IMR-90 (cell line): ENCODE data around the gene PANK3. TPM values are rescaled to one million over a fixed set of nuclear protein-coding genes. Genes with fewer than 3 reads are reported as not detected.
"Not testable (repeated sequence)": the region's sequence is repeated elsewhere in the genome, so short reads cannot be mapped to it uniquely, and the experiment has no call there.

Experiments
- ATAC-seq: fragments of 200-7000 bp; cut with Tn5 transposase; 2 replicates; pipeline ENCODE4 v1.9.1; 2020; ENCODE audit warnings: low read depth, mild to moderate bottlenecking, moderate library complexity
- BruUV-seq: library from RNA; stranded (reverse); fragments of 400-500 nt; replicated peaks from 2 replicates; lab custom pipeline; 2021; lab: Mats Ljungman, UMichigan
- CTCF ChIA-PET: fragments of 300-600 bp; formaldehyde crosslinking; extraction: SDS; loops from one replicate; lab custom pipeline; 2021; ENCODE audit warnings: antibody characterized with exemption; lab: Yijun Ruan, JAX
- POLR2A ChIA-PET: fragments of 300-600 bp; sonication (Branson Sonifier 250); formaldehyde crosslinking; loops from one replicate; lab custom pipeline; 2022; ENCODE audit warnings: antibody characterized with exemption; ENCODE audit not compliant: unreplicated experiment; lab: Charles Lee
- DNase-seq: peaks from one replicate; pipeline ENCODE4 v3.0.0; 2013
- H2AFZ ChIP-seq: replicated peaks from 2 replicates; pipeline ENCODE3; 2013; ENCODE audit warnings: low read length, mild to moderate bottlenecking; ENCODE audit not compliant: poor library complexity
- H2AK5ac ChIP-seq: 2 replicates; pipeline ENCODE4 v1.6.1; 2013; ENCODE audit warnings: low read depth, low read length, inconsistent platforms
- H2AK9ac ChIP-seq: replicated peaks from 2 replicates; pipeline ENCODE3; 2013; ENCODE audit warnings: mild to moderate bottlenecking, low read depth, low read length, moderate library complexity; ENCODE audit not compliant: poor library complexity
- H2BK120ac ChIP-seq: 2 replicates; pipeline ENCODE4 v1.6.1; 2013; ENCODE audit warnings: low read depth, low read length, inconsistent platforms
- H2BK15ac ChIP-seq: 3 replicates; pipeline ENCODE4 v1.6.1; 2013; ENCODE audit warnings: low read depth, low read length, inconsistent platforms
- H2BK20ac ChIP-seq: 2 replicates; pipeline ENCODE4 v1.6.1; 2013; ENCODE audit warnings: low read depth, mild to moderate bottlenecking, inconsistent platforms, low read length, moderate library complexity
- H2BK5ac ChIP-seq: 2 replicates; pipeline ENCODE4 v1.6.1; 2013; ENCODE audit warnings: mild to moderate bottlenecking, low read depth, low read length, inconsistent platforms; ENCODE audit not compliant: poor library complexity, severe bottlenecking
- H3K14ac ChIP-seq: replicated peaks from 2 replicates; pipeline ENCODE4 v1.6.1; 2013; ENCODE audit warnings: low read depth, low read length, inconsistent platforms
- H3K18ac ChIP-seq: 2 replicates; pipeline ENCODE4 v1.6.1; 2013; ENCODE audit warnings: low read depth, low read length, control low read depth
- H3K23ac ChIP-seq: 2 replicates; pipeline ENCODE4 v1.6.1; 2013; ENCODE audit warnings: low read depth, low read length, inconsistent platforms
- H3K27ac ChIP-seq: 2 replicates; pipeline ENCODE4 v1.5.1; 2013; ENCODE audit warnings: mild to moderate bottlenecking, control low read depth, low read length; ENCODE audit not compliant: insufficient read depth
- H3K27me3 ChIP-seq: 2 replicates; pipeline ENCODE4 v1.6.1; 2013; ENCODE audit warnings: low read length; ENCODE audit not compliant: control insufficient read depth, insufficient read depth
- H3K36me3 ChIP-seq: 2 replicates; pipeline ENCODE4 v1.6.1; 2013; ENCODE audit warnings: low read length, mixed read lengths; ENCODE audit not compliant: control insufficient read depth, insufficient read depth
- H3K4ac ChIP-seq: 2 replicates; pipeline ENCODE4 v1.6.1; 2013; ENCODE audit warnings: low read depth, low read length, inconsistent platforms
- H3K4me1 ChIP-seq: 2 replicates; pipeline ENCODE4 v1.6.1; 2013; ENCODE audit warnings: low read length, mixed read lengths; ENCODE audit not compliant: control insufficient read depth, insufficient read depth
- H3K4me2 ChIP-seq: 2 replicates; pipeline ENCODE4 v1.6.1; 2013; ENCODE audit warnings: low read depth, mild to moderate bottlenecking, control low read depth, low read length, moderate library complexity
- H3K4me3 ChIP-seq: 2 replicates; pipeline ENCODE4 v1.5.1; 2013; ENCODE audit warnings: low read depth, mild to moderate bottlenecking, control low read depth, low read length, moderate library complexity; ENCODE audit not compliant: insufficient read depth
- H3K56ac ChIP-seq: 2 replicates; pipeline ENCODE4 v1.6.1; 2013; ENCODE audit warnings: low read length, inconsistent platforms; ENCODE audit not compliant: insufficient read depth; ENCODE audit errors: extremely low read depth
- H3K79me1 ChIP-seq, 2 experiments: 2 replicates each; pipeline ENCODE4 v1.6.1; 2013; ENCODE audit warnings: low read length in 2 of 2, inconsistent platforms in 1 of 2, low read depth in 1 of 2
- H3K9ac ChIP-seq: 2 replicates; pipeline ENCODE4 v1.6.1; 2013; ENCODE audit warnings: low read depth, low read length, control low read depth
- H3K9me1 ChIP-seq: 2 replicates; pipeline ENCODE4 v1.6.1; 2013; ENCODE audit warnings: low read length, inconsistent platforms; ENCODE audit not compliant: insufficient read depth
- H3K9me3 ChIP-seq: 2 replicates; pipeline ENCODE4 v1.6.1; 2013; ENCODE audit warnings: low read length; ENCODE audit not compliant: control insufficient read depth, insufficient read depth
- H4K20me1 ChIP-seq: 2 replicates; pipeline ENCODE4 v1.6.1; 2013; ENCODE audit warnings: low read length, inconsistent platforms; ENCODE audit not compliant: insufficient read depth
- H4K5ac ChIP-seq: 2 replicates; pipeline ENCODE4 v1.6.1; 2013; ENCODE audit warnings: mild to moderate bottlenecking, low read depth, low read length, control low read depth
- H4K8ac ChIP-seq, 2 experiments: 2 replicates each; pipeline ENCODE4 v1.6.1; 2013; ENCODE audit warnings: low read depth in 2 of 2, low read length in 2 of 2, control low read depth in 1 of 2, inconsistent platforms in 1 of 2
- H4K91ac ChIP-seq: 2 replicates; pipeline ENCODE4 v1.6.1; 2013; ENCODE audit warnings: low read depth, low read length, inconsistent platforms; ENCODE audit not compliant: insufficient read depth
- WGBS, 2 experiments: methylation state at CpG; one replicate each; pipeline versions ENCODE4 v1.1.5 to v1.1.7; 2013; ENCODE audit warnings: missing lambda C conversion rate in 2 of 2; ENCODE audit not compliant: insufficient read length in 1 of 2; ENCODE audit errors: extremely low coverage in 2 of 2; 5-methylcytosine and 5-hydroxymethylcytosine counted together
- dilution Hi-C: fragments of 300-500 bp; cut with HindIII; formaldehyde crosslinking; loops from one replicate; pipeline ENCODE4 v1.14.3; 2018; ENCODE audit warnings: low sequenced_read_pairs; ENCODE audit not compliant: unreplicated experiment
- in situ Hi-C: fragments of 300-500 bp; cut with MboI; formaldehyde crosslinking; loops from 3 replicates; pipeline ENCODE4 v1.14.3; 2019; ENCODE audit warnings: low sequenced_read_pairs, inconsistent platforms, mixed read lengths
- intact Hi-C: fragments of 100-400 bp; cut with micrococcal nuclease; formaldehyde crosslinking; loops from 2 replicates; pipeline ENCODE4 v1.10.0; 2022
- polyA plus RNA-seq, 3 experiments: library from polyadenylated mRNA; depleted of rRNA; stranded (reverse); fragments of >200 nt; gene quantifications; 2 replicates each; pipeline ENCODE4 v1.2.3, GENCODE V29; 2012; ENCODE audit warnings: low replicate concordance in 1 of 3
- total RNA-seq: library from RNA; depleted of rRNA; stranded (reverse); fragments of >200 nt; gene quantifications from 2 replicates; pipeline ENCODE4 v1.2.3, GENCODE V29; 2012

PANK3 gene
- total and polyA plus RNA-seq, 2 of the 4 experiments (the other 2 are of a cell fraction) = 6.9 to 21.0 TPM

DNA sequence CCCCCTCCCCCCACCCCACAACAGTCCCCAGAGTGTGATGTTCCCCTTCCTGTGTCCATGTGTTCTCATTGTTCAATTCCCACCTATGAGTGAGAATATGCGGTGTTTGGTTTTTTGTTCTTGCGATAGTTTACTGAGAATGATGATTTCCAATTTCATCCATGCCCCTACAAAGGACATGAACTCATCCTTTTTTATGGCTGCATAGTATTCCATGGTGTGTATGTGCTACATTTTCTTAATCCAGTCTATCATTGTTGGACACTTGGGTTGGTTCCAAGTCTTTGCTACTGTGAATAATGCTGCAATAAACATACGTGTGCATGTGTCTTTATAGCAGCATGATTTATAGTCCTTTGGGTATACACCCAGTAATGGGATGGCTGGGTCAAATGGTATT is 5.5 kb downstream of the PANK3 start:
- H3K4me2 ChIP-seq, POLR2A ChIA-PET, H3K23ac ChIP-seq, H3K9ac ChIP-seq, H4K8ac ChIP-seq, H3K9me3 ChIP-seq, H2BK15ac ChIP-seq, H3K27ac ChIP-seq, dilution Hi-C loops, H3K56ac ChIP-seq, H3K4me1 ChIP-seq, CTCF ChIA-PET, BruUV-seq, ATAC-seq, H3K14ac ChIP-seq, H3K4ac ChIP-seq, H2AFZ ChIP-seq, H3K36me3 ChIP-seq, DNase-seq, H2BK120ac ChIP-seq, H4K5ac ChIP-seq, H3K4me3 ChIP-seq, H2AK9ac ChIP-seq, H3K9me1 ChIP-seq, H4K91ac ChIP-seq, H2BK5ac ChIP-seq, H3K18ac ChIP-seq, H3K27me3 ChIP-seq, H2BK20ac ChIP-seq, in situ Hi-C loops, H2AK5ac ChIP-seq: not testable (repeated sequence)
- peaks cover 42% of the 10 kb centered on the region for H4K20me1 ChIP-seq
- peaks cover 0 to 27% of the 10 kb centered on the region in 2 experiments; a peak in 2 of 4 replicates for H3K79me1 ChIP-seq
- no CpG with 5 or more reads among the region's 3 CpGs for WGBS, 2 experiments
- intact Hi-C loops = loop anchor here (10.0 kb wide), 1 partner anchor 1231 kb away; no protein-coding TSS in a partner anchor
